K562 (cell line): ENCODE results near the gene CCDC184. TPM values are rescaled to one million over a fixed set of nuclear protein-coding genes. Genes with fewer than 3 reads are reported as not detected.
A peak's percentile ranks its signal among the peaks of the same experiment; 100 is the strongest.

Experiments used
- ASH1L ChIP-seq: fragments of 450-650 bp; IDR thresholded peaks from 2 replicates; pipeline ENCODE4 v1.6.1; 2018; ENCODE audit warnings: borderline replicate concordance, mild to moderate bottlenecking, low read depth; ENCODE audit not compliant: partially characterized antibody
- BACH1 ChIP-seq: fragments of 200-800 bp; sonication (Bioruptor generic); IDR thresholded peaks from 2 replicates; pipeline ENCODE4 v1.6.1; 2016; ENCODE audit warnings: missing genetic modification characterization, missing compliant biosample characterization
- BDP1 ChIP-seq: IDR thresholded peaks from 3 replicates; pipeline ENCODE4 v1.6.1; 2011; ENCODE audit not compliant: insufficient read length, insufficient read depth
- EP400 ChIP-seq: fragments of 450-650 bp; IDR thresholded peaks from 2 replicates; pipeline ENCODE4 v1.6.1; 2017; ENCODE audit warnings: antibody characterized with exemption, mild to moderate bottlenecking, moderate library complexity
- ESRRB ChIP-seq: fragments of 250-450 bp; sonication (Bioruptor Pico); IDR thresholded peaks from 2 replicates; pipeline ENCODE4 v1.5.0; 2020; ENCODE audit warnings: mild to moderate bottlenecking, moderate library complexity, borderline replicate concordance
- FOXM1 ChIP-seq, 2 experiments: fragments of 450-650 bp in 1 of 2; sonication (generic) in 1 of 2; formaldehyde crosslinking in 1 of 2; IDR thresholded peaks; 2 replicates each; pipeline versions ENCODE4 v1.6.1 to v1.9.0; 2017 to 2022; ENCODE audit warnings: low read depth in 2 of 2, mild to moderate bottlenecking in 2 of 2, missing genetic modification reagents in 1 of 2, moderate library complexity in 1 of 2
- KLF13 ChIP-seq: fragments of 450-650 bp; IDR thresholded peaks from 2 replicates; pipeline ENCODE4 v1.6.1; 2016; ENCODE audit warnings: missing genetic modification characterization, low read depth, mild to moderate bottlenecking, missing compliant biosample characterization, moderate library complexity, borderline replicate concordance
- LARP7 ChIP-seq: fragments of 450-650 bp; IDR thresholded peaks from 2 replicates; pipeline ENCODE4 v1.6.1; 2016
- RBM15 ChIP-seq: fragments of 200-400 bp; formaldehyde crosslinking; IDR thresholded peaks from 2 replicates; pipeline ENCODE4 v1.6.1; 2018; ENCODE audit warnings: mild to moderate bottlenecking, low read length, moderate library complexity; ENCODE audit not compliant: insufficient read depth
- RNF219 ChIP-seq: fragments of 250-450 bp; sonication (Bioruptor Pico); IDR thresholded peaks from 2 replicates; pipeline ENCODE4 v1.5.0; 2022; ENCODE audit warnings: mild to moderate bottlenecking
- SAP30 ChIP-seq: fragments of 200-600 bp; sonication (generic); IDR thresholded peaks from 2 replicates; pipeline ENCODE4 v1.6.1; 2012; ENCODE audit warnings: borderline replicate concordance, low read depth, mild to moderate bottlenecking, moderate library complexity, low read length, control low read depth, inconsistent platforms; ENCODE audit not compliant: insufficient read depth, poor library complexity, severe bottlenecking
- TEAD2 ChIP-seq: fragments of 450-650 bp; IDR thresholded peaks from 2 replicates; pipeline ENCODE4 v1.6.1; 2016; ENCODE audit warnings: missing genetic modification characterization, control low read depth, missing compliant biosample characterization
- XRCC5 ChIP-seq: fragments of 200-400 bp; formaldehyde crosslinking; IDR thresholded peaks from 2 replicates; pipeline ENCODE4 v1.6.1; 2017; ENCODE audit warnings: low read depth, mild to moderate bottlenecking, low read length
- ZHX1 ChIP-seq: fragments of 150-350 bp; conservative IDR thresholded peaks from 2 replicates; pipeline ENCODE4 v1.6.1; 2014; ENCODE audit warnings: low read length
- ZNF780A ChIP-seq: fragments of 250-450 bp; sonication (Bioruptor Pico); IDR thresholded peaks from 2 replicates; pipeline ENCODE4 v1.5.0; 2021; ENCODE audit warnings: mild to moderate bottlenecking
- ZSCAN32 ChIP-seq: fragments of 450-650 bp; formaldehyde crosslinking; IDR thresholded peaks from 2 replicates; pipeline ENCODE4 v1.4.0; 2020; ENCODE audit warnings: mild to moderate bottlenecking, moderate library complexity
- polyA plus RNA-seq, 8 experiments: library from polyadenylated mRNA; depleted of rRNA in 4 of 8; stranded (reverse) in 5 of 8; unstranded in 3 of 8; fragments of >200 nt; fragmentation: Nextera tagmentation in 2 of 8; fragmentation: Illumina TruSeq in 1 of 8; extraction: Ambion mirVana in 2 of 8; extraction: Trizol in 1 of 8; gene quantifications; 2 replicates each; pipeline versions ENCODE4 v1.2.1 to v1.2.3, GENCODE V29; 2011 to 2014; ENCODE audit warnings: inconsistent platforms in 1 of 8, missing spikeins in 1 of 8
- total RNA-seq, 7 experiments: library from RNA; depleted of rRNA in 6 of 7; stranded (reverse); fragments of >200 nt in 6 of 7; fragmentation: Illumina TruSeq in 2 of 7; extraction: Trizol in 2 of 7; gene quantifications; 2 replicates each; pipeline versions ENCODE4 v1.2.1 to v1.2.3, GENCODE V29; 2011 to 2021; ENCODE audit warnings: low replicate concordance in 1 of 7

CCDC184 gene
- total and polyA plus RNA-seq, 9 of the 15 experiments (the other 6 are each of a cell fraction or from before 2014, with no cell fraction given): 0.09 TPM; not detected in 8

- TF ChIP-seq FOXM1 (IDR thresholded peaks at IDR 0.05; ENCODE audit: low read depth) (no peak), FOXM1 (CRISPR knock-in tag; IDR thresholded peaks at IDR 0.05; ENCODE audit: low read depth) (0 out of 2 replicates have a peak, but pooled peaks have one; percentile 70), SAP30 (peak; percentile 95), ZHX1 (no peak), LARP7 (no peak), ESRRB (CRISPR knock-in tag) (no peak), RNF219 (CRISPR knock-in tag) (no peak), ASH1L (no peak), TEAD2 (tag) (no peak), RBM15 (no peak), XRCC5 (no peak), BDP1 (no peak), ZNF780A (no peak), ZSCAN32 (no peak), BACH1 (tag) (no peak), KLF13 (tag) (no peak; the same call in 1 of the 2 replicates), EP400 (peak; percentile 72)
Observed at GRCh38 chr12:48157018-48157888, 26.2 kb upstream of the CCDC184 start, which contains the start of gene ASB8 (continued).
